ENCODE results near the gene TCEAL8.
A peak's percentile ranks its signal among the peaks of the same experiment; 100 is the strongest.
"Not testable (repeated sequence)": the region's sequence is repeated elsewhere in the genome, so short reads cannot be mapped to it uniquely, and the experiment has no call there.

The TCEAL8 gene

GRCh38 chrX:103254921-103255493 lies at the start of gene TCEAL8:
Gene TCEAL8, minus strand, starts transcription at chrX:103255155. Its CDS starts 1,176 bp downstream, at chrX:103253979.
- DNase-seq (ENCODE audit: low read depth): peak; percentile 35

GRCh38 chrX:103304705-103305104 lies 49.8 kb upstream of the TCEAL8 start:
- no peak for DNase-seq (ENCODE audit: low read depth)

GRCh38 chrX:103293118-103293517 lies 38.2 kb upstream of the TCEAL8 start:
- no peak for DNase-seq (ENCODE audit: low read depth)

DNA sequence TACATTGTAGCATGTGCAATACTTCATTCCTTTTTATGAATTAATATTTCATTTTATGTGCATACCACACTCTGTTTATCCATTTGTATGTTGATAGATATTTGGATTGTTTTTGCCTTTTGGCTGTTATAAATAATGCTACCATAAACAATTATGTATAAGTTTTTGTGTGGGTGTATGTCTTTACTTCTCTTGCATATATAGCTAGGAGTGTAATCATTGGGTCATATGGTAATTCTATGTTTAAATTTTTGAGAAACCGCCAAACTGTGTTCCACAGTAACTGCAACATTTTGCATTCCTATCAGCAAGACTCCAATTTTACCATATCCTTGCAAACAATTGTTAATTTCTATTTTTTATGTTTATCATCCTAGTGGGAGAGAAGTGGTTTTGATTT lies 24.7 kb upstream of the TCEAL8 start:
- DNase-seq (ENCODE audit: low read depth): no peak

DNA sequence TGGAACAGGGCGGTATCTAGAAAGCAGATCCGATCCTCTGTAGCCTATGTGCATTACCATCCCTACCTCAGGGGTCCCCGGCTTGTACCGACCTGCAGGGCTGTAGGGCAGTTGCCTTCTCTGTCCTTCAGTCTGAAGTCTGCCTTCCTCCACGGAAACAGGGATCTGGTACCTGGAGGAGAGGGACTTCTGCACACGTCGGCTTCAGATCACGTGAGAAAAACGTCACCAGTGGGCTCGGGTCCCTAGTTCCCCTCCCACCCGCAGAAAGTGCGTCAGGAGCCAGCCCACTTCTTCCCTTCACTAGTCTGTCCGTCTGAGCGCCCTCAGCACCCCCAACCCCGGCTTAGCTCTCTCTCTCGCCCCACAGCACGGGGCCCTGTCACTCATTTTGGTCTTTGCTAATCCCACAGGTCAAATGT lies 21.6 kb upstream of the TCEAL8 start, which contains the start of gene TCEAL5:
Gene TCEAL5 (minus strand): TSS at position 170 of the 422 bp plus-strand sequence. CDS start 2,187 bp downstream, outside the sequence.
- no peak for DNase-seq (ENCODE audit: low read depth)

DNA sequence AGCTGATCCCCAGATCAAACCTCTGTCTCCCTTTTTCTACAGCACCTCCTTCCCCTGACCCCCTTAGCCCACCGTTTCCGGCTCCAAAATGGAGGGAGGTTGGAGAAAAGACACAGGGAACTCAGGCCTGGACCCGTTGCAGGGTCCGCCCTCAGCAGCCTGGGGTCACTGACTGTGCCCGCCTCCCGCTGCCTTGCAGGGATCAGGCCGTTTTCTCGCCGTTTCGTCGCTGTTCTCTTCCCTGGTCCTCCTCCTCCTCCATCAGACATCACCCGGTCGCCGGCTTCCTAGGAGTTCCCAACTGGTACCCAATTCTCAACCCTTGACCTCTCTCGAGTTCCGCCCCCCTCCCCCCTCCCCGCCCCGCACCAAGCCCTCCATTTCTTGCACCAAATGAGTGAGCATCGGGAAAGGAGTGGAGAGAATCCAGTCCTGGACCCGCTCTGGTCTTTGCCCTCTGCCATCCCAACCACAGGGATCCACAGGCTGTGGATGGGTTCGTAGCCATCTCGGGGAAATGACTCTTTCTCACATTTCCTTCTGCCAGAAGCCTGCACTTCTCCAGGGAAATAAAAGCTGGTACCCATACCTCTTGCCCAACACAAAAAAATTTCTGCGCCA lies 21.1 kb upstream of the TCEAL8 start:
- DNase-seq (ENCODE audit: low read depth): no peak

GRCh38 chrX:103274284-103274683 lies 19.3 kb upstream of the TCEAL8 start:
- DNase-seq (ENCODE audit: low read depth): no peak

GRCh38 chrX:103258275-103258674 lies 3.3 kb upstream of the TCEAL8 start:
- DNase-seq (ENCODE audit: low read depth): no peak

DNA sequence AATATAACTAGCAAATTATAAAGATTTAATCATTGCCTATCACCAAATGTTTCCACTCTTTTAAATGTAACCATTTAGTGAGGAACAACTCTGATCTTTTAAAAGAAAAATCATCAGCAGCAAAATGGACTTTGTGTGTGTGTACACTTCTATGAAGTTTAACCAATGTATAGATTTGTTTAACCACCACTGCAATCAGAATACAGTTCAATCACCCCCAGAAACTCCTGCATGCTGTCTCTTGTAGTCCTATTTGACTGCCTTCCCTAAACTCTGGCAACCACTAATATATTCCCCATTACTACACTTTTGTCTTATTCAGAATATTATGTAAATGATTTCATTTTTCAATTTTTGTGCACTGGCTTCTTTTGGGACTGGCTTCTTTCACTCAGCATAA lies 1.7 kb upstream of the TCEAL8 start:
- no peak for DNase-seq (ENCODE audit: low read depth)

- DNase-seq (ENCODE audit: low read depth): peak; percentile 5
Measured at GRCh38 chrX:103254171-103254824, 657 bp downstream of the TCEAL8 start.

DNA sequence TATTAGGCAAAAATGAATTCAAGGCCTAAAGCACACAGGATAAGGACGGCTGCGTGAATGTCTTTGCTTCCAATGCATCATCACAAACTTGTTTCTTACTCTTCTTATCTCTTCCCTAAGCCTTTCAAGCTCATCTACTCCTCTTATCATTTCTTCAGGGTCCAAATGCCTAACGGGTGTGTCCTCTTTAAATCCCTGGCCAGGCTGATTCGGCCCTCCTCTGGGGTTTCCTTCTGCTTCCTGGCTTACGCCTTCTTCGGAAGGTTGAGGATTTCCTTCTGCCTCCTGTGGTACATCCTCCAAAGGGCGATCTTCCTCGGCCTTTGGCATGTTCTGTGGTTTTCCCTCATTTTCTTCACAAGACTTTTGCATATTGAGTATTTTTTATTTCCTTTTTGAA lies 1.3 kb downstream of the TCEAL8 start:
- DNase-seq (ENCODE audit: low read depth): no peak

- DNase-seq (ENCODE audit: low read depth): no peak
Measured at GRCh38 chrX:103250977-103251376, 4.0 kb downstream of the TCEAL8 start.

DNA sequence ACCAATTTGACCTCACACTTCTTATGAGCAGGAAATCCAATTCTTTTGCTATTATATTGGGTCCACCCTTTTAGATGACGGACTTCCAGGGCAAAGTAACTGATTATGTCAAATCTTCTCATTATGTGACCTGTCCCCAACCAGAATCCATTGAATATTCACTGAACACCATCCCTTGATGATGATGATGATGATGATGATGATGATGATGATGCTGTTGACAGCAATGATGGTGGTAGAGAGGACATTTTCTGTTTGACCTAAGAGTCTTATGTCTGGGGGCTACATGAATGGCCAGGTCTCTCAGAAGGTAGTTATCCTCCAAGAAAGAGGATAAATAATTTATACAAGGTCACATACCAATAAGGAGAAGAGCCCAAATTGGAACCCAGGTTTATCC lies 5.2 kb downstream of the TCEAL8 start:
- DNase-seq (ENCODE audit: low read depth): no peak

- no peak for DNase-seq (ENCODE audit: low read depth)
Measured at GRCh38 chrX:103248553-103248952, 6.4 kb downstream of the TCEAL8 start.

DNA sequence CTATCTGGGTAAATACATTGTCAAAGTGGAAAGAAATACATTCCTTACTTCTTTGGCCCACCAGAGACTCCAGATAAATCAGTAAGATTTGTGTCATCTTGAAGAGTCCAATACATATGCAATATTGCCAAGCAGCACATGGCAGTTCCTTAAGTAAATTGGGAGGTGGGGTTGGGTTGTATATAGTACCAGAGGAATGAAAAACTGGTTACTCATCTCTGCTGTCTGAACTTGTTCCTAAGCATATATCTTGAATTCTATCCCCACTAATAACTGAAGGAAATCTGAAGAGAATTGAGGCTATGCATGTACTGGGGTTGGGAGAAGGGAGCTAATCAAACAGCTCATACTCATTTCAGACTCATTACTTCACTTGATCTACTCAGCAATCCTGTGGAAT lies 14.8 kb downstream of the TCEAL8 start:
- DNase-seq (ENCODE audit: low read depth): no peak

- no peak for DNase-seq (ENCODE audit: low read depth)
Measured at GRCh38 chrX:103236296-103236695, 18.7 kb downstream of the TCEAL8 start.

DNA sequence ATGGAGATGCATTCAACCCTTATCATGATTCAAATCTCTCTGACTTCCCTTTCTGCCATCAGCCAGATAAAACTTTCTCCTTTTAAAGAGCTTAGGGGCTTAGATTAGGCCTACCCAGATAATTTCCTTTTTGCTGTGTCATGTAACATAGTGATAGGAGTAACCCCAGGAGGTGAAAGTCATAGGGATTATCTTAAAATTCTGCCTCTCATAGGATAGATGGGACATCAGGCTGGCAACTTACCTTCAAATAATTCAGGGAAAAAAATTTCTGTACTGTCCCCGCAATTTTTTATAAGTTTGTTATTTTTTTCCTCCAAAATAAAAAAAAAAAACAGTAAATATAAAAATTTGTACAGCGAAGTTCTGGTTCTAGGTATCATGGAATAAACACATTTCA lies 19.3 kb downstream of the TCEAL8 start:
- DNase-seq (ENCODE audit: low read depth): not testable (repeated sequence)

GRCh38 chrX:103234869-103235268 lies 20.1 kb downstream of the TCEAL8 start:
- no peak for DNase-seq (ENCODE audit: low read depth)

- no peak for DNase-seq (ENCODE audit: low read depth)
Measured at GRCh38 chrX:103233263-103233662, 21.7 kb downstream of the TCEAL8 start.

- not testable (repeated sequence) for DNase-seq (ENCODE audit: low read depth)
Measured at GRCh38 chrX:103225918-103226317, 29.0 kb downstream of the TCEAL8 start.

DNA sequence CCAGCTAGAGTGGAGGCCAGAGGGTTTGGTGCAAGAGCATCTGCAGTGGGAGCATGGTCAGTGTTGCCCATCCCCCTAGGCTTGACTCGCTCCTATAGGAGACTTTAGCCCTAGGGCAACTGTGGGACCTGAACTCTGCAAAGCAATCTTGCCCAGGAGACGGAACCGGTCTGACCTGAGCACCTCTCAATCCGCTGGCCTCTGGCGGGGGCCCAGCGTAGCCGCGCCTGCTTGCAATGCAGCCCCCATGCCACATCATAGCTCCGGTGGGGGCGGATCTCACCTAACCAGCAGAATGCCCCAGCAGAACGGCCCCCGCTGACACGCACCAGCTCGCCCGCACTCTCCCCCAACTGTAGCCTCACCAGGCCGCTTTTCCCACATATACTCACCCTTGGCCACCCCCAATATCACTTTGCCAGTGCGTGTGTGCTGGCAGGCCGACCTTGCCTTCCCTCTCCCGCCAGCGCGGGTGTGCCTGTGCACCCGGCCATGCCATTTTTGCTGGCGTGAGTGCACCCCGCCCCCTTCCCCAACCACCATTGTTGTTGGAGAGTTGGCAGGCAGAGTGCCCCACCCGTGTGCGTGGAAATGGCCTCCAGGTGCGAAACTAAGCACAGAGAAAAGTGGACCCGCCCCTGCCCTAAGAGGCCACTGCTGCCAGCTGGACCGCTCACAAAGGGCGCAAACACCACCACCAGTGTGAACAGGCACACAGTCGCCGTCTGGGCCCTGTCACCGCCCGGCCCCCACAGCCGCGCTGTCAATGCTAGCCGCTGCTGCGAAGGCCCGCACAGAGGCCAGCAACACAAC lies 34.2 kb downstream of the TCEAL8 start:
- DNase-seq (ENCODE audit: low read depth): no peak

- no peak for DNase-seq (ENCODE audit: low read depth)
Measured at GRCh38 chrX:103215425-103215991, 39.4 kb downstream of the TCEAL8 start.

All from HS-27A (cell line).